Effector memory CD4-positive, alpha-beta T cell (primary cell): ENCODE results near the gene ZNF565.
A peak's percentile ranks its signal among the peaks of the same experiment; 100 is the strongest.
"Not testable (repeated sequence)": the region's sequence is repeated elsewhere in the genome, so short reads cannot be mapped to it uniquely, and the experiment has no call there.

ENCODE experiments used
- DNase-seq, 3 donors: peaks; one replicate each; pipeline ENCODE4 v3.0.0-alpha.2; 2020
- H3K27ac ChIP-seq: 2 replicates; pipeline ENCODE4 v1.7.0; 2013; ENCODE audit warnings: mild to moderate bottlenecking, low read length, moderate library complexity; ENCODE audit not compliant: insufficient read depth, poor library complexity, severe bottlenecking
- H3K27me3 ChIP-seq: replicated peaks from 2 replicates; pipeline ENCODE4 v1.7.0; 2013; ENCODE audit warnings: mild to moderate bottlenecking, low read length; ENCODE audit not compliant: insufficient read depth, control insufficient read depth, poor library complexity, severe bottlenecking
- H3K36me3 ChIP-seq: 2 replicates; pipeline ENCODE4 v1.7.0; 2013; ENCODE audit warnings: mild to moderate bottlenecking, low read length, moderate library complexity; ENCODE audit not compliant: control insufficient read depth, insufficient read depth
- H3K4me1 ChIP-seq: 2 replicates; pipeline ENCODE4 v1.7.0; 2013; ENCODE audit warnings: low read length, mild to moderate bottlenecking; ENCODE audit not compliant: control insufficient read depth, insufficient read depth, poor library complexity, severe bottlenecking
- H3K4me3 ChIP-seq: 2 replicates; pipeline ENCODE4 v1.7.0; 2013; ENCODE audit warnings: low read length, low read depth, mild to moderate bottlenecking; ENCODE audit not compliant: insufficient read depth, poor library complexity, severe bottlenecking
- H3K9me3 ChIP-seq: 2 replicates; pipeline ENCODE4 v1.7.0; 2013; ENCODE audit warnings: mild to moderate bottlenecking, low read length, moderate library complexity; ENCODE audit not compliant: control insufficient read depth

ZNF565 gene

GRCh38 chr19:36215276-36216123 is 1.0 kb upstream of the ZNF565 start:
- Histone ChIP-seq H3K27me3 (no peaks in the 10 kb centered on the region), H3K9me3 (no peaks in the 10 kb centered on the region), H3K27ac (peak overlapping the region; percentile 91), H3K36me3 (peaks cover 11% of the 10 kb centered on the region), H3K4me3 (peak overlapping the region; percentile 73), H3K4me1 (peaks cover 7% of the 10 kb centered on the region)
- no peak for DNase-seq

- no peak overlapping the region for H3K27ac ChIP-seq
- peaks cover 7% of the 10 kb centered on the region for H3K4me1 ChIP-seq
- no peak for DNase-seq
These were observed 1.6 kb downstream of the ZNF565 start for GRCh38 chr19:36212895-36213294.

GRCh38 chr19:36210497-36210896 is 4.0 kb downstream of the ZNF565 start:
- Histone ChIP-seq H3K27me3 (no peaks in the 10 kb centered on the region), H3K36me3 (no peaks in the 10 kb centered on the region), H3K9me3 (no peaks in the 10 kb centered on the region), H3K4me3 (no peak overlapping the region), H3K4me1 (peaks cover under 1% of the 10 kb centered on the region), H3K27ac (no peak overlapping the region)
- DNase-seq: no peak

More at GRCh38 chr19:36212895-36213294, 1.6 kb downstream of the ZNF565 start:
- Histone ChIP-seq H3K27me3 (no peaks in the 10 kb centered on the region), H3K4me3 (no peak overlapping the region), H3K36me3 (no peaks in the 10 kb centered on the region), H3K9me3 (no peaks in the 10 kb centered on the region)

- no peak for DNase-seq
- no peak overlapping the region for H3K27ac ChIP-seq
- no peak overlapping the region for H3K4me3 ChIP-seq
- no peaks in the 10 kb centered on the region for H3K27me3 ChIP-seq
- H3K4me1 ChIP-seq: no peaks in the 10 kb centered on the region
- H3K9me3 ChIP-seq: no peaks in the 10 kb centered on the region
- H3K36me3 ChIP-seq: no peaks in the 10 kb centered on the region
These were observed 5.1 kb downstream of the ZNF565 start for GRCh38 chr19:36209372-36209771.

- H3K27me3 ChIP-seq: no peaks in the 10 kb centered on the region
- H3K27ac ChIP-seq: no peak overlapping the region
- H3K9me3 ChIP-seq: no peaks in the 10 kb centered on the region
- H3K36me3 ChIP-seq: no peaks in the 10 kb centered on the region
- no peaks in the 10 kb centered on the region for H3K4me1 ChIP-seq
- H3K4me3 ChIP-seq: no peak overlapping the region
- DNase-seq: no peak
These were observed 6.7 kb downstream of the ZNF565 start for GRCh38 chr19:36207605-36208252.

GRCh38 chr19:36203293-36203692 is 11.2 kb downstream of the ZNF565 start:
- H3K36me3 ChIP-seq: no peaks in the 10 kb centered on the region
- H3K4me3 ChIP-seq: no peak overlapping the region
- H3K27me3 ChIP-seq: no peaks in the 10 kb centered on the region
- no peaks in the 10 kb centered on the region for H3K9me3 ChIP-seq
- no peak overlapping the region for H3K27ac ChIP-seq
- H3K4me1 ChIP-seq: no peaks in the 10 kb centered on the region
- no peak for DNase-seq

- no peak overlapping the region for H3K27ac ChIP-seq
- DNase-seq: no peak
- H3K27me3 ChIP-seq: no peaks in the 10 kb centered on the region
- H3K9me3 ChIP-seq: no peaks in the 10 kb centered on the region
- H3K4me3 ChIP-seq: no peak overlapping the region
- H3K36me3 ChIP-seq: no peaks in the 10 kb centered on the region
- H3K4me1 ChIP-seq: no peaks in the 10 kb centered on the region
These were observed 12.8 kb downstream of the ZNF565 start for GRCh38 chr19:36201684-36202083.

- no peaks in the 10 kb centered on the region for H3K4me1 ChIP-seq
- DNase-seq: no peak
- H3K27ac ChIP-seq: no peak overlapping the region
- no peak overlapping the region for H3K4me3 ChIP-seq
- H3K27me3 ChIP-seq: no peaks in the 10 kb centered on the region
- peaks cover 14% of the 10 kb centered on the region for H3K36me3 ChIP-seq
- H3K9me3 ChIP-seq: no peaks in the 10 kb centered on the region
These were observed 16.3 kb downstream of the ZNF565 start for GRCh38 chr19:36198119-36198518.

GRCh38 chr19:36196249-36196648 is 18.2 kb downstream of the ZNF565 start:
- peaks cover 14% of the 10 kb centered on the region for H3K36me3 ChIP-seq
- H3K4me1 ChIP-seq: no peaks in the 10 kb centered on the region
- no peak overlapping the region for H3K27ac ChIP-seq
- no peak overlapping the region for H3K4me3 ChIP-seq
- H3K27me3 ChIP-seq: no peaks in the 10 kb centered on the region
- H3K9me3 ChIP-seq: no peaks in the 10 kb centered on the region
- DNase-seq: no peak

GRCh38 chr19:36186722-36187121 is 27.7 kb downstream of the ZNF565 start:
- not testable (repeated sequence) for DNase-seq, H3K4me1 ChIP-seq, H3K27ac ChIP-seq, H3K9me3 ChIP-seq, H3K27me3 ChIP-seq, H3K4me3 ChIP-seq
- peaks cover 11% of the 10 kb centered on the region for H3K36me3 ChIP-seq
